HG02588 (cell line): Measurements from ENCODE around the gene WWOX.
"Not testable (repeated sequence)": the region's sequence is repeated elsewhere in the genome, so short reads cannot be mapped to it uniquely, and the experiment has no call there.

Experiments used
- ATAC-seq: cut with Tn5 transposase; IDR thresholded peaks from one replicate; pipeline ENCODE4 v1.9.1; 2021; ENCODE audit warnings: mild to moderate bottlenecking, moderate library complexity; ENCODE audit not compliant: unreplicated experiment

WWOX gene

DNA sequence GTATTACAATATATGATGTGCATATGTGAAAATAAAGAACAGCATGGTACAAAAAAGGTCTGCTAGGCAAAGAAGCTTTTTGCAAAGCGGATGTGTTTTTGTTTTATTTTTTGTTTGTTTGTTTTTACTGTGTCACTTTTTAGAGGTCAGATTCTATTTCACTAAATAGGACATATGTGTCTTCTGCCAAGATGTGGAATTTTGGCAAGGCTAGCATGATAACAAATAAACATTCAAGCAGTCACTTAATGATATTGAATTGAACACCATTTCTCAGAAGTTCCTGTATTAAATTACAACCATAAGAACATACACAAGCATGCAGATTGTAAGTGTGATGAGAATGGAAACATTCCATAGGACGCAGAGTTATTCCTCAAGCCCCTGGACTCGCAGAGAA, 492.7 kb downstream of the WWOX start:
- ATAC-seq: no peak

DNA sequence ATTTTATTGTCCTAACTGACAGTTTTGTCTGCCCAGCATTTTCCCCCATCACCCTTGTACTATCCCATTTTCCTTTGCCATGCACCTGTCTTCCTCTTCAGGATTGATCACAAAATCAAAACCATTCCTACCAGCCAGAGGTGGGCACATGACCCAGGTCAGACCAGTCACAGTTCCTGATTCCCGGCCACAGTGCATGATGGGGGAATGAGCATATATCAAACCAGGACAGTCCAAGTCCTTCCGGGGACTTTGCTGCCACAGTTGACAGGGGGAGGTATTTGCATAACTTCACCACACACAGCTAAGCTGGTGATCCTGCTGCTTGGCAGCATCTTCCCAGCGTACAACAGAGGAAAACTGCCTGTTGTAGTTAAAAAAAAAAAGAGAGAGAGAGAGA, 493.9 kb downstream of the WWOX start:
- no peak for ATAC-seq

DNA sequence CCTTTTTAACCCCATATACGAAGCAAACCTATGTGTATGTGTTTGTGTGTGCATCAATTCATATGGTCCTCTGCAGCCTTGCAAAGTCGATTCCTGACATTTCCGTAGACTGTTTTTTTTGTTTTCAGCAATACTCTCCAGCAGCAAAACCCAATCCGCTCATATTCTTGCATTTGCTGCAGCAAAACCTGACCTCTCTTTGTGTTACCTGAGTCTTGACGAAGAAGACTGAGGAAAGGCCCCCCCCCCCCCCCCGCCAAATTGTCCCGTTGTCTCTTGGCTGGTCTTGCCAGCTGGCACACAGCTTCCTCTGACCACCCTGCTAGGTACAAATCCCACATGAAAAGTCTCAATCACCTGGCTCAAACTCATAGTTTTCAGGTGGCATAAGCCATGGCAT, 494.7 kb downstream of the WWOX start:
- ATAC-seq: no peak

DNA sequence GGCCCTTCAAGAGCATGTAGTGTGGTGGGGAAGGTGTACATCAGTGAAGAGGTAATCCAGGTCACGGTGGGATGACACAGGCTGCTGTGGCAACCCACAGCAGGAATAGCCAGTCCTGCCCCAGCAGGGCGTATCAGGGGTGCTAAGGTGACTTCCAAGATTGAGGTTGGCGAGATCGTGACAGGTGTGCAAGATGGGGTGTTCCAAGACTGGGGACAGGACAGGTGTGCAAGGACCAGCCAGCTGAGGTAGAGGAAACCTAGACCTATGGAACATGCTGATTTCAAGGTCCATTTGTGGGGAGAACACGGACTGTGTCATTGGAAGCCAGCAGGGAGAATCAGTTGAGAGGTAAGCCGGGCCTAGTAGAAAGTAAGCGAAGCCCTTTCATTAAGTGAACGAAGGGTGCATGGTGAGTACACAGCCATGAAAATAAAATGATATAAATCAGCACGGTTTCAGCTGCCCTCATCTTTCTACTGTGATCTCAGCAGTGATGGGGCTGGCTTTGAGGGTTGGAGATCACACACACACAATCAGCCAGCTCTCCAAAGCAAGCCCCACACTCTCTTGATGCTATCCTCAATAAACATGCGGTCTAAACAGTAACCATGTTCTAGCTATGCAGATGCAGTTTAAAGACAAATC, 497.0 kb downstream of the WWOX start:
- no peak for ATAC-seq

DNA sequence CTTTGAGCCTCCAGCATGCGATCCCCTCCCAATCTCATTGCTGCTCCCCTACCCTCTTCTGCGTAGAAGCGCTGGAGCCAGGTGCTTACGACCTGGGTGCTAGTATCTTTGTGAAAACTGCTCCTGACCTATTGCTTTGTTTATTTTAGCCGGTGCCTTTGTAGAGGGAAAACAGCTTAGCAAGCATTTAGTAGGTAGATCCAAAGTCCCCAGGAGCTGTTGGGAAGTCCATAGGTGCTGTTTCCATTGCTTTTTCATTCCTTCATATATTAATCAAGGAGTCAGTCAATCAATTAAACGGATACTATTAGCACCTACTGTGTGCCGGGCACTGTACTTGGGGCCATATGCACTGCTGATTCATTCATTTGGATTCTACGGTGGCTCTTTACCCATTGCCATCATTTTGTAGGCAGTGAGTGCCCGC, 497.6 kb downstream of the WWOX start:
- ATAC-seq: no peak

DNA sequence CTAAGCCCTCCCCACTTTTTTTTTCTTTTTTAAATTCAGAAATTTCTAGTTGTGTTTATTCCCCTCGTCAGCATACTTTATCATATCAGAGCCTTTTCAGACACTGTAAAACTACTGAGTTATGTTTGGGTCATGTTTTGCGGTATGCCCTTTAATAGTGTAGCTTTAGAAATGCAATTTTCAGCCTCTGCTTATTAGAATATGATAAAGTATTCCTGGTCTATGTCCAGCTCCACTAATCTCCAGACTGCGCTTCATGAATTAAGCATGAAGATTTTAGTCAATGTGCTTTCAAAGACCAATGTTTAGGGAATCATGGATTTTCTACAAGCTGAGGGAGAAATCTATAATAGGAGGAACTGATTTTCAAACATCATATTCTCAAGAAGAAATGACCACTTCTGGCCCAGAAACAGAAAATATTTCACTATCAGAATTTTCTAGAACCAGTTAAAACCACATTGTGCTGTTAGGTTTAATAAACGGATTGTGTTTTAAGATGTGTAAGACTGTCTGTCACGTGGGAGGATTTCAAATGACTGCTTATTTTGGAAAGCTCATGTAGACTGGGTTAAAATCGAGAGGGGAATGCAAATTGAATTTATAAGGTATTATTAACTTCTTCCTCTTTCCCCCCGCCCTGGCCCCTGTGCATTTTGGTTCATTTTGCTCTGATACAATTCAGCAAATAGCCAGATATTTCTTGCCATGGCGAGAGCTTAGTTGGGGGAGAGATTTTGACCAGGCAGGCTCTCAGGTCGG, 498.5 kb downstream of the WWOX start:
- ATAC-seq: no peak

DNA sequence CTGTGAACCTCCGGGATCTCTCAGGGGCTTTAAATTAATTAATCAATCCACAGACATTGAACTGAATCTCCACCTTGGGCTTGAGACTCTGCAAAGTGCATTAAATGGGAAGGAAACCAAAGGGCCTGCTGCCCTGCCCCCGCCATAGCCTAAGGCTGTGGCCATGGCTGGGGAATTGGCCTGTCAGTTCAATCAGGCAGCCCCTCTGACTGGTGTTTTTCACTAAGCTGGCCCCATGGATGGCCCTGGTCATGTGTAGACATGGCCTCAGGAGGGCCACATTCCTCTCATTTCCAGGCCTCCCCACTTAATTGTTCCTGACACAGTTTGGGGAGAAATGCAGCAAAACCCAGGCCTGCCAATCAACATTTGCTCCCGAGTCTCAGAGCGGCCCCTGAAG, 499.8 kb downstream of the WWOX start:
- no peak for ATAC-seq

DNA sequence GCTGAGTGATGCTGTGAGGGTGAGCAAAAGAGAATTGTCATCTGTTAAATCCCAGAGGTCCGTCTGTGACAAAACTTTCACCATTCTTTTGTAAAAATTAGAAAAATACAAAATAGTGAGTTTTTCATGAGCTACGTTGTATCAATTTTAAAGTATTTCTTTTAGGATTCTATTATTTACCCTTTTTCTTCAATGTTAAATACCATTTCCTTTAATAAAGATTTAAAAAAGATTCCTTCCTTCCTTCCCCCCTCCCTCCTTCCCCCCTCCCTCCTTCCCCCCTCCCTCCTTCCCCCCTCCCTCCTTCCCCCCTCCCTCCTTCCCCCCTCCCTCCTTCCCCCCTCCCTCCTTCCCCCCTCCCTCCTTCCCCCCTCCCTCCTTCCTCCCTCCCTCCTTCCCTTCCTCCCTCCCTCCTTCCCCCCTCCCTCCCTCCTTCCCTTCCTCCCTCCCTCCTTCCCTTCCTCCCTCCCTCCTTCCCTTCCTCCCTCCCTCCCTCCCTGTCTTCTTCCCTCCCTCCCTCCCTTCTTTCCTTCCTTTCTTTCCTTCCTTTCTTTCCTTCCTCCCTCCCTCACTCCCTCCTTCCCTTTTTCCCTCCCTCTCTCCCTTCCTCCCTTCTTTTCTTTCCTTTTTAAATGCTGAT, 505.1 kb downstream of the WWOX start:
- ATAC-seq: not testable (repeated sequence)

DNA sequence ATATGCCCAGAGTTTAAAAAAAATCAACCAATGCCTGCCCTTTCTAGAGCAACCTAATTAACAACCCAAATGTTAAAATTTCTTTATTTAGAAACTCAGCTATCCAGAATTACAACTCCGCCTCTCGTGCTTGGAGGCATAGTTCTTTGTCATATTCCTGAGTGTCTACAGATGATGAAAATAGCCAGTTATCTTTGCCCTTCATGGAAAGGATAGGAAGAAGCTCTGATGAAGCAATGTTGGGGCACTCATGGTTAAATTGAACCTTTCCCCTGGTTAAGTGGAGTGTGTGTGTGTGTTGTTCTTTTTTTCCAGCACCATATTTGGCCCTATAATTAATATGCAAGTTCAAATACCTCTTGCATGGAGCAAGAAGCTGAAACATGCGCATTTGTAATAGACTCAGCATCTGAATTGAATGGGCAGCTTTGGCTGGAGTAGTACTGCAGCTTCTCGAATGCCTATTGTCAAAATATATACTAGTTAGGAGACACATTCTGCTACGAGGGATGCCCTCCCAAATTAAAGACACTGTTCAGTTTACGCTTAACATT, 506.2 kb downstream of the WWOX start:
- no peak for ATAC-seq

DNA sequence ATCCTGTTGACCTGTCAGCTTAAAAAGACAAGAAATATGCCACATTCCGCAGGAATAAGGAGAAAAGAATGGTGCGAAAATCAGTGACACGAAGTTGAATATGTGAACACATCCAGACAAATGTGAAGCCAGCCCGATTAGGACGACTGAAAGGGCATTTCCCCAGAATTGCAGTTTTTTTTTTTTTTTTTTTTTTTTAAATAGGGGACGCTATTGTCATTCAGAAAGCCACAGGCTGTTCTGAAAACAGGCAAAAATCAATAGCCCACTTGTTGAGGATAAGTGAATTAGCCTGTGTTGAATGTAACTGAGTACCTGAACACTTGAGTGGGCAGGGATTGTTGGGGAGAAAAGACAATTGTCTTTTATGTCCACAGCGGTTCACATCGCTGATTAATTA, 507.1 kb downstream of the WWOX start:
- ATAC-seq: no peak

DNA sequence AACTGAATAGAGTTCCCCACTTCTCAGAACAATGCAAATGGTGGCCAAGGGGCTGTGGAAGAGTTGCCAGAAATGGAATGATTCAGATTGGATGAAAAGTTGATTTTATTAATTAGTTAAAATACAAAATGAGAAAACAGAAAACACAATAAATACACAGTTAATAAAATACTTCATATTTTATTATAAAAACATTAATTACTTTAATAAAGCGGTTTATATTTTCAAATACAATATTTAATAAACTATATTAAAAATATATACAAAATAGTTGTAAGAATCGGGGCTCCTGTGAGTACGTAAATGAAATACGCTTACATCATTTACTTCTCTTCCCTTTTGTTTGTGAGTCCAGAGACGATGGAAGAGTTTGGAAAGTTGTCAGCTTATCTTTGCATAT, 507.6 kb downstream of the WWOX start:
- ATAC-seq: no peak

DNA sequence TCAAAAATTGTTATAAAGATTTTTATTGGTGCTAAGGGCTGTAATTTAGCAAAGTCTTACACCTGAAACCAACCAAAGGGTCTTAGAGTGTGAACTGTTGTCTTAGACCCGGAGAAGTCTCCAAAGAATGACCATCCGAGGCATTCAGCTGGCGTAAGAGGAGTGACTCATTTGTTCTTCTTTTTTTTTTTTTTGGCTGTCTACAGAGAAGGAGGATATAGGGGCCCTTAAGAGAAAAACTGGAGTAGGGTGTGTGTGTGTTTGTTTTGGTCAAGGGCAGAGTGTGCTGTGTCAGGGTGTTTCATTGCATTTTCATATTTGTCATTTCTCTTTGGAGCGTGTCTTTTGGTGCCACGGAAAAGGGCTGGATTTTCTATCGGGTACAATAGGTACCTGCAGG, 508.0 kb downstream of the WWOX start:
- ATAC-seq: no peak

DNA sequence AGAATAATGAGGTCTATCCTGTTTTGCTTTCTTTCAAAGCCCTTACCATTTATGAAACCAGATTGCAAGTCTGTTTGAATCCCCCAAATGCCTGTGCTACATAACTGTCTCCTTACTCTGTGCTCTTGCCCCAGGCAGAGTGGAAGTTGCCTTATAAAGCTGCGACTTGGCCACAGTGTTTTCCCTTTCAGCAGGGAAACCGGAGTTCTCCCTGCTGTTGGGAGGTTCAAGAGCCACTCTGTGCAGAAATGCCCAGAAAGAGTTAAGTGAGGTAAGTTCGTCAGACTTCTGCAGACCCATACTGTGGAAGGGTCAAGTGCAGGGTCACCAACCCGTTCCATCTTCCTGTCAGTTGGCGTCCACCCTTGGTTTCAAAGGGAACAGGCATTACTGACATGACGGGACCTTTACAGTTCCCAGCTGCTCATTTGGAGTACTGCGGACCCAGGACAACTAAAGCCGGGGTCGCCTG, 508.9 kb downstream of the WWOX start:
- no peak for ATAC-seq

DNA sequence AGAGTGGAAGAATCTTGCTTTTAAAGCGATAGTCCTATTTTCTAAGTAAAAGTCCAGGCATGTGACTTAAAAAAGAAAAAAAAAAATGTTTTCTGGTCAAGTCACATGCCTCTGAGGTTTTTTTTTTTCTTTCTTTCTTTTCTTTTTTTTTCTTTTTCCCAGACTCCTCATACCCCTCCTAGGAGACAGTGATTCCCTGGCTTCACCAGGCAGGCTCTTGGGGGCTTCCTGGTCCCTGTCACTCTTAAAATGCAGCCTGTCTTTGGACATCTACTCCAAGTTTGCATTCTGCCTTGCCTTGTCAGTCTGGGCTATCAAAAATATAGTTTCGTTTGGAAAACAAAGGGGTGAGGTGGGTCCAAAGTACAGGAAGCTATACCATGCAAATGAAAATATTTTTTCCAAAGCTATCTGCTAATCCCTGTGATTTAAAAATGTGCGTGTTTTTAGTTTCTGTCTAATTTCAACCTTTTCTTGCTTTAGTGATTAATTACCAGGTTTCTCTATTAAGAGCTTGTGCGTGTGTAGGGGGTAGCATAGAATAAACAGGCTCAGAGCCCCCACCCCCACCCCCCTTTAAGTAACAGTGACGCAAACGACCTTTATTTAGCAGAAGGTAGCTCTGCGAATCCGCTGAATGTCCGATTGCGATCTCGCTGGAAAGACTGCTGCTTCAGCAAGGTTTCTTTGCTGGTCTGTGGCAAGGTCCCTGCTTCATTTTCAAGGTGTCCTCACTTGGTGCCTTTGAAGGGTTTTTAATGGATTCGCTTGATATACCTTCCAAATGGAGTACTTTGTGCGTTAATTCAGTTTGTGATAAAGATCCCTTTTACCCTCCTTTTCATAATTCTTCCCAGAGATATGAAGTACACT, 510.2 kb downstream of the WWOX start:
- ATAC-seq: no peak

DNA sequence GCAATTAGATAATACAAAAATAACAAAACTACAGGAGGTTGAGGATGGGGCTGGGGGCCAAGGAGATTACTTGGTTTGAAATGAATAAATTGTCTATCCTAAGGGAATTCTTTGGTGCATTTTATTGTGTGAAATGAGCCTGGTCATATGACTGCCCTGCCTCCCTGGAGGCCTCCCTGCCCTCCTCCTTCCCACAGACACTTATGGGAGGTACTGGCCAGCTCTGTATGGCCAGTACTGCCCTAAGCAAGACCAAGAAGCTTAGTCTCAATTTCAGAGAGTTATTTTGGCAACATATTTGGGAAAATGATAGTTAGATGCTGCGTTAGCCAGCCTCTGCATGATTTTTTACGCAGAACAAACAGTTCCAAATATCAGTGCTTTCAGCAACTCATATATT, 511.9 kb downstream of the WWOX start:
- no peak for ATAC-seq

DNA sequence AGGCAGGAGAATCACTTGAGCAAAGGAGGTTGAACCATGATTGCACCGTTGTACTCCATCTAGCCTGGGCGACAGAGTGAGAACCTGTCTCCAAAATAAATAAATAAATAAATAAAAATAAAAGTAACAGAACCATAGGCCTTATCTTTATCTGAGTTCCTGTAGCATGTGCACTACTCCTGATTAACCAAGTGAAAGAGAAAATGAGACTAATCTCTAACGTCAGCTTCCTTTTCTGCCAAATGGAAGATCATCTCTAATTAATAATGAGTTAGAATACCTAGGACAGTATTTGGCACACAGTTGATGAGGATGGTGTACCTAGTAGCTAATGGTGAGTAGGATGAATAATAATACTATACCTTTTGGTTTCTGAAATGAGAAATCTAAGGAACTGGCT, 520.4 kb downstream of the WWOX start:
- ATAC-seq: no peak

DNA sequence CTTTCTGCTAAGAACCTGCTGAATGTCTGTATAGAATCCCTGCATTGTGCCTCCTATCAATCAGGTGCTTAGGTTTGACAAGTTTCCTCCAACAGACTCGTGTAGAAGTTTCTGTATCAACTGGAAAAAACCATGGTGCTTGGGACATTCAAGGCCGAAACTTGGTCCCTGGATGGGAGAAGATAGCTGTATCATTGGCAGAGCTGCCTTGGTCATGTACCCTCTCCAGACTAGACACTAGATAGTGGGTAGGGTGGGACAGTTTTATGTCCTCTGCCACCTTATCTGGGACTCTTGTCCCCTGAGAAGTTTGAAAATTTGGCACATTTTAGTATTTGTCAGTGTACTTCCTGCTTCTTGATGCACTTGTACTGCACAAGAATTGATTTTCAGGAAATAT, 520.8 kb downstream of the WWOX start:
- no peak for ATAC-seq

DNA sequence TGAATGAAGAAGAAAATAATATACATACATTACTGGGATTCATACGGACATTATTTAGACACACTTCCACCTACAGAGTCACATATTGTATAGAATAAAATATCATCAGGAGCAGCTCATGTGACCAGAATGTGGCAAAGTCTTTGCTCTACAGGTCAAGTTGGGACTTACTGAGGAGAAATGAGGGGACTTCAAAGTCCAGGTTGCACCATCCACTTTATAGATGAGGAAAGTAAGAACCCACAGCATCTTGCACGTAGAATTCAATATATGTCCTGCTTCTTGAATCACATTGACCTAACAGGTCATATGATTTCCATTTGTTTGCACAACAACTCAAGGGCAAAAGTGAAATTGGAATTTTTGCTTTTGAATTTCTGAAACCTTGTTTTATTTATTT, 524.3 kb downstream of the WWOX start:
- no peak for ATAC-seq

DNA sequence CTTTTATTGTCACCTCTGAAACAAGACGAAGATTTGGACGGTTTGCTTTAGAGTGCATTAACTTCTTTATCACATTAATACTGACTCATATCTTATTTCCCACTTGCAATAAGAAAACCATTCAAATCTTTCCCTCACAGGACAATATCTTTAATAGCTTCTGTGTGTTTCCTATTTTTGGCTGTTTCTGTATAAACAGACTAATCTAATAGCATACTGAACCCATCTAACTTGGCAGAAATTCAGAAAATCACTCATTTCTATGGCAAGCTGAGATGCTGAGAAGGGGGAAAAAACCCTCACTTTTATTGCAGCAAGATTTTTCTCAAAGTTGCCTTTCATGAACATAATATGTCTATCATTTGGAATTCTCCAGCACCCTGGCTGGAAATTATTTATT, 524.9 kb downstream of the WWOX start:
- no peak for ATAC-seq

DNA sequence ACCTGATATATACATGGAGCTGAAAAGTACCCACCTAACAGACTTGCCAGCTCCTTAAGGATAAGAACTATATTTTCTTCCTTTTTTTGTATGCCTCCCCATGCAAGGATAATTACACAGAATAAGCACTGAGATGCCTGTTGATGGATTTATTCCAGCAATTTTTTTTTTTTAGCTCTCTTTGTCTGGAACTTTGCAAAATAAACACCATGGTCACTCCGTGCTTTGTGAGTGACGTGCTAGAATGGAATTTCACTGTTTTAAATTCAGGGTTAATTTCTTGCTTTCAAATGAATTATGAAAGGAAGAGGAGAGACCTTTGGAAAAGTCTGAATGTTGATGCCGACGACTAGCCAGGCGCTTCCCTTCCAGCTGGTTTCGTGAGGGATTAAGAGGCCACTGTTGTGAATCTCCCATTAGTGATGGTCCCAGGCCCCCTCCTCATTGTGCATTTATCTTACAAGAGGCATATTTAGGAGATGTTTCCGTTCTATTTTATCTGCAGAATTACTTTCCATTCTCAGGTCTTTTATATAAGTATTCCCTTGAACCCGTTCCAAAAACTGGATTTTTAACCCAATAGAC, 529.1 kb downstream of the WWOX start:
- no peak for ATAC-seq

DNA sequence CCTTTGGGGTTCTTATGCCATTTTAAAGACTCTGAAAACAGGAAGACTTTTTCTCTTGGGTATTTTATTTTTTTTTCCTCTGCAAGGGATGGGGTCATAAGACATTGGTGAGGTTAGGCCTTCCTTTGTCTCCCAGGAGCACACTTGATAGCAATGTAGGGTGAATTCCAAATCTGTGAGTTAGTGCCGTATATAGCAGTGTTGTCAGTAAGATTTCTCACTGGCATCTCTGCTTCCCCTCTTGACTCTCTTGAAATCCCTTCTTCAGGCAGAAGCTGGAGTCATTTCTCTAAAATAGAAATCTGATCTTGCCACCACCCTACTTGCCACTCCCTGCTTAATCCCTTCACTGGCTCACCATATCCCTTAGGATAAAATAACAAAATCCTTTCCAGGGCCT, 529.7 kb downstream of the WWOX start:
- ATAC-seq: no peak
